Thymus (tissue), 11 donors: Measurements from ENCODE around the gene FBXW5. TPM values are rescaled to one million over a fixed set of nuclear protein-coding genes. Genes with fewer than 3 reads are reported as not detected.
A peak's percentile ranks its signal among the peaks of the same experiment; 100 is the strongest.

Source experiments
- DNase-seq, 9 donors: peaks; one replicate each; pipeline ENCODE4 v3.0.0-alpha.2; 2013; ENCODE audit warnings: low spot score in 9 of 9, low read depth in 6 of 9, missing footprints in 1 of 9
- H3K27ac ChIP-seq, 2 donors: one replicate each; pipeline ENCODE4 v1.5.1; 2013; ENCODE audit warnings: control low read depth in 1 of 2, low read depth in 1 of 2, low read length in 1 of 2, mild to moderate bottlenecking in 1 of 2, moderate library complexity in 1 of 2
- H3K27me3 ChIP-seq, 2 donors: one replicate each; pipeline ENCODE4 v1.5.1; 2013; ENCODE audit warnings: low read length in 1 of 2; ENCODE audit not compliant: control insufficient read depth in 2 of 2, insufficient read depth in 1 of 2
- H3K36me3 ChIP-seq, 2 donors: one replicate each; pipeline ENCODE4 v1.5.1; 2013; ENCODE audit warnings: low read length in 1 of 2, mild to moderate bottlenecking in 1 of 2, moderate library complexity in 1 of 2; ENCODE audit not compliant: control insufficient read depth in 2 of 2, insufficient read depth in 2 of 2
- H3K4me1 ChIP-seq, 2 donors: one replicate each; pipeline ENCODE4 v1.5.1; 2013; ENCODE audit warnings: low read length in 2 of 2; ENCODE audit not compliant: control insufficient read depth in 2 of 2, insufficient read depth in 2 of 2
- H3K4me3 ChIP-seq, 2 donors: one replicate each; pipeline ENCODE4 v1.5.1; 2013; ENCODE audit warnings: low read length in 2 of 2, control low read depth in 1 of 2, mild to moderate bottlenecking in 1 of 2
- H3K9me3 ChIP-seq, 2 donors: one replicate each; pipeline ENCODE4 v1.5.1; 2013; ENCODE audit warnings: low read length in 1 of 2, mild to moderate bottlenecking in 1 of 2; ENCODE audit not compliant: control insufficient read depth in 2 of 2, insufficient read depth in 1 of 2
- WGBS: extraction: QIAGEN DNeasy Blood & Tissue Kit; methylation state at CpG from one replicate; pipeline ENCODE4 v1.1.7; 2013; 5-methylcytosine and 5-hydroxymethylcytosine counted together
- polyA plus RNA-seq: library from polyadenylated mRNA; stranded (reverse); fragments of 200-250 nt; gene quantifications from one replicate; pipeline ENCODE4 v1.2.3, GENCODE V29; 2013
- total RNA-seq: library from RNA; stranded (reverse); fragments of 120-200 nt; gene quantifications from one replicate; pipeline ENCODE4 v1.2.4, GENCODE V29; 2013
- donor health status: healthy.

The FBXW5 gene
- total and polyA plus RNA-seq, 2 donors: 101 to 162 TPM

- Histone ChIP-seq H3K4me1 (peaks cover 27 to 54% of the 10 kb centered on the region in 2 donors), H3K27ac (peak overlapping the region; percentile 68 to 84), H3K9me3 (peaks cover 0 to 7% of the 10 kb centered on the region in 2 donors), H3K27me3 (no peaks in the 10 kb centered on the region), H3K4me3 (no peak overlapping the region), H3K36me3 (no peaks in the 10 kb centered on the region)
- WGBS: 95% methylated on average over 28 of the region's 28 CpGs
- DNase-seq: no peak
Measured at GRCh38 chr9:136958898-136959850, 14.6 kb upstream of the FBXW5 start.

- H3K27ac ChIP-seq: no peak overlapping the region
- H3K36me3 ChIP-seq: no peaks in the 10 kb centered on the region
- H3K9me3 ChIP-seq: peaks cover 0 to 7% of the 10 kb centered on the region in 2 donors
- WGBS: 98% methylated on average over 7 of the region's 7 CpGs
- DNase-seq: no peak
- H3K4me3 ChIP-seq: no peak overlapping the region
- peaks cover 27 to 50% of the 10 kb centered on the region in 2 donors for H3K4me1 ChIP-seq
- H3K27me3 ChIP-seq: no peaks in the 10 kb centered on the region
Measured at GRCh38 chr9:136958473-136958872, 13.9 kb upstream of the FBXW5 start.

DNA sequence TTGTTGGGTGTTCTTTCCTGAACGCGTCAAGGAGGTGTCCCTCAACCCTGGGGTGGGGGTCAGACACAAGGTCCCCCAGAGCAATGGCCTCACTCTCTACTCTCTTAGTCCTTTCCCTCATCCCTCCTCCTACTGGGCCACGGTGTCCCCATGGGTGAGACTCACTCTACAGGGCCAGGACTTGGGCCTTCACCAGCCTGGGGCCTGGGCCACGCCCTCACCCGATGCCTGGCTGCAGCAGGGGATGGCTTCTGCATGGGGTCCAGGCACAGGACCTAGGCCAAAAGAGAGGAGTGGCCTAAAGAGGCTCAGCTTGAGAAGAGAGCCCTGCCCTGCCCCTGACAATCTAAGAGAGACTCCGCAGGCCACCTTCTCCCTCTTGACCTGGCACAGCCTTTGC, 13.4 kb upstream of the FBXW5 start:
- 96% methylated on average over 6 of the region's 6 CpGs for WGBS

GRCh38 chr9:136957461-136957860, 12.9 kb upstream of the FBXW5 start:
- Histone ChIP-seq H3K27ac (no peak overlapping the region), H3K4me3 (no peak overlapping the region), H3K36me3 (no peaks in the 10 kb centered on the region), H3K9me3 (peaks cover 0 to 7% of the 10 kb centered on the region in 2 donors), H3K27me3 (no peaks in the 10 kb centered on the region), H3K4me1 (peaks cover 25 to 40% of the 10 kb centered on the region in 2 donors)
- WGBS: 94% methylated on average over 1 of the region's 1 CpG
- DNase-seq: no peak

More for the DNA sequence above, 13.4 kb upstream of the FBXW5 start:
- peaks cover 27 to 45% of the 10 kb centered on the region in 2 donors for H3K4me1 ChIP-seq
- H3K36me3 ChIP-seq: no peaks in the 10 kb centered on the region
- peaks cover 0 to 7% of the 10 kb centered on the region in 2 donors for H3K9me3 ChIP-seq
- H3K27me3 ChIP-seq: no peaks in the 10 kb centered on the region
- DNase-seq: no peak
- H3K4me3 ChIP-seq: no peak overlapping the region
- no peak overlapping the region for H3K27ac ChIP-seq

GRCh38 chr9:136956604-136957003, 12.1 kb upstream of the FBXW5 start:
- WGBS: 97% methylated on average over 4 of the region's 4 CpGs

GRCh38 chr9:136955943-136956335, 11.4 kb upstream of the FBXW5 start:
- H3K27me3 ChIP-seq: no peaks in the 10 kb centered on the region
- no peak for DNase-seq
- peaks cover 21 to 37% of the 10 kb centered on the region in 2 donors for H3K4me1 ChIP-seq
- no peak overlapping the region for H3K4me3 ChIP-seq
- 99% methylated on average over 9 of the region's 9 CpGs for WGBS
- no peak overlapping the region for H3K27ac ChIP-seq
- peaks cover 0 to 6% of the 10 kb centered on the region in 2 donors for H3K9me3 ChIP-seq
- no peaks in the 10 kb centered on the region for H3K36me3 ChIP-seq

More at GRCh38 chr9:136956604-136957003, 12.1 kb upstream of the FBXW5 start:
- H3K27ac ChIP-seq: no peak overlapping the region
- no peaks in the 10 kb centered on the region for H3K27me3 ChIP-seq
- H3K36me3 ChIP-seq: no peaks in the 10 kb centered on the region
- DNase-seq: no peak
- H3K9me3 ChIP-seq: peaks cover 0 to 7% of the 10 kb centered on the region in 2 donors
- H3K4me3 ChIP-seq: no peak overlapping the region
- peaks cover 25 to 38% of the 10 kb centered on the region in 2 donors for H3K4me1 ChIP-seq

GRCh38 chr9:136955202-136955942, 10.8 kb upstream of the FBXW5 start:
- Histone ChIP-seq H3K9me3 (peaks cover 0 to 3% of the 10 kb centered on the region in 2 donors), H3K27ac (no peak overlapping the region), H3K4me3 (no peak overlapping the region), H3K27me3 (no peaks in the 10 kb centered on the region), H3K36me3 (no peaks in the 10 kb centered on the region), H3K4me1 (peaks cover 21 to 37% of the 10 kb centered on the region in 2 donors)
- WGBS: 90% methylated on average over 14 of the region's 14 CpGs
- DNase-seq: no peak

- Histone ChIP-seq H3K27me3 (no peaks in the 10 kb centered on the region), H3K4me3 (no peak overlapping the region), H3K9me3 (peaks cover 0 to 3% of the 10 kb centered on the region in 2 donors), H3K4me1 (peaks cover 13 to 32% of the 10 kb centered on the region in 2 donors), H3K27ac (no peak overlapping the region), H3K36me3 (no peaks in the 10 kb centered on the region)
- WGBS: 95% methylated on average over 25 of the region's 25 CpGs
- no peak for DNase-seq
Measured at GRCh38 chr9:136954270-136955083, 9.9 kb upstream of the FBXW5 start.
